HL-60/S4 (cell line): Measurements from ENCODE around the gene LRP2BP.

Experiments
- in situ Hi-C: fragments of 300-500 bp; cut with MboI; formaldehyde crosslinking; loops from 2 replicates; pipeline ENCODE4 v1.14.3; 2022; ENCODE audit warnings: low sequenced_read_pairs

The LRP2BP gene

DNA sequence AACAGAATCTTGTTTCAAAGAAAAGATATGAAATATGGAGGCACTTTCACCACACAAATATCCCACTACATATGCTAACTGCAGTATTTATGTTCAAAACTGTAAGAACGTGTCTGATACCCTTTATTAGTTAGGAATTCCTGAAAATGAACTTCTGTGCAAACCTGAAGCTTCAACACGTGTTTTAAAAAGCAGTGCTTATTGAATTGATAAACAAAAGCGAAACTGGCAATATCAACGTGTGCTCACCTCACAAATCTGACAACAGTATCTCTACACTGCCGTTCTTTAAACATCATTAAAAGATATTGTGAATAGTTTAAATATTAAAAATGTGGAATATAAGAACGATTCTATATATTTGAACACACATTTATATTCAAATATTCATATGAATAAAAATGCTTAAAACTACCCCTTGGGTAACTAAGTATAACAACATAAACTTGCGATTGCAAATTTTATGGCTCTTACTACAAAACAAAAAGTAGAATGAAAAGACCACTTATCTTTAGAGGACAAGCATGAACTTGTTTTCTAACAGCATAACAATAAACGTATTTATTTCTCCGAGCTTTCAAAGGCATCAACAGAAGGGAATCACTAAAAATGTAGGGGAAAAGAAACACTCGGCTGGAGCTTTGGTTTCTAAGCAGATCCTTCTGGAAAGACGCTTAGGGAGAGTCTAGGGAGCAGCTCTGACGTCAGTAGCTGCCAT lies at the start of gene LRP2BP:
LRP2BP (minus strand) TSS at position 687 of the 718 bp plus-strand sequence. CDS start 17,738 bp downstream, outside the sequence.
- in situ Hi-C loops = no loop called here

- in situ Hi-C loops = no loop called here
Observed at GRCh38 chr4:185445209-185445608, 49.5 kb upstream of the LRP2BP start.

DNA sequence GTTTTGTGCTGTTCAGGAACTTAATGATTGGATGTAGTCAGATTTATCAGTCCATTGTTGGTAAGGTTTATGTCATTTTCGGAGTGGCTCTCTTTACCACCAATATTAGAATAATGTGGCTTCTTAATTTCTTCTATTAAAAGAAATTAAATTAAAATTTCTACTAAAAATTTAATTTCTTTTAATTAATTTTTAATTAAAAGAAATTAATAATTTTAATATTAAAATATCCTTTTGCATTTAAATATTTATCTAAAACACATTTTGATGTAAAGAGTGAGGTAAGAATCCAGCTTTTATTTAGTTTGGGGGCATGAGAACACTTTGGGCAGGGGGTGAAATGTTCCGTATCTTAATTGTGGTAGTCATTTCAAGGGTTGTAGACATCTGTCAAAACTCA lies 45.8 kb upstream of the LRP2BP start:
- in situ Hi-C loops = no loop called here

DNA sequence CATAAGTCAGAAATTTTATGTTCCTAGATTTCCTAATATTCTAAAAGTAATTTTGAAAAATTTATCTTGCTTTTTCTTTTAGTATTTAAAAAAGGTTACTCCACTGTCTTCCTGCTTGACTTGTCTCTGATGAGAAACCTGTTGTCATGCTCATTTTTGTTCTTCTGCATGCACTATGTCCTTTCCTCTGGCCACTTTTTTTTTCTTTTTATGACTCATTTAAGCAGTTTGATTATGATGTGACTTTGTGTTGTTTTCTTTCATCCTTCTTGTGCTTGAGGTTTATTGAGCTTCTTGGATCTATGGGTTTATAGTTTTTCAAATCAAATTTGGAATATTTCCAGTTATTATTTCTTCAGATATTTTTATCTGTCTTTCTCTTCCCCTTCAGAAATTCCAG lies 42.1 kb upstream of the LRP2BP start:
- in situ Hi-C loops = no loop called here

- in situ Hi-C loops = no loop called here
Observed at GRCh38 chr4:185435466-185435865, 39.7 kb upstream of the LRP2BP start.

DNA sequence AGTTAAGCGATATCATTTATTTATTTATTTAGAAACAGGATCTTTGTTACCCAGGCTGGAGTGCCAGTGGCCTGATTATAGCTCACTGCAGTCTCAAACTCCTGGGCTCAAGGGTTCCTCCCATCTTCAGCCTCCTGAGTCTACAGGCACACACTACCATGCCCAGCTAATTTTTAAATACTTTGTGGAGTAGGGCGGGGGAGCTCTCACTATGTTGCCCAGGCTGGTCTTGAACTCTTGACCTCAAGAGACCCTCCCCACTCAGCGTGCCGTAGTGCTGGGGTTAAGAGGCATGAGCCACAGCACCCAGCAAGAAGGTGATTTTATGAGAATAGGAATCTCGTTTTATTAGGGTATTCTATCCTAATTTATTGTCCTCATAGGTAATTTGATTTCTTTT lies 33.9 kb upstream of the LRP2BP start:
- in situ Hi-C loops = no loop called here

DNA sequence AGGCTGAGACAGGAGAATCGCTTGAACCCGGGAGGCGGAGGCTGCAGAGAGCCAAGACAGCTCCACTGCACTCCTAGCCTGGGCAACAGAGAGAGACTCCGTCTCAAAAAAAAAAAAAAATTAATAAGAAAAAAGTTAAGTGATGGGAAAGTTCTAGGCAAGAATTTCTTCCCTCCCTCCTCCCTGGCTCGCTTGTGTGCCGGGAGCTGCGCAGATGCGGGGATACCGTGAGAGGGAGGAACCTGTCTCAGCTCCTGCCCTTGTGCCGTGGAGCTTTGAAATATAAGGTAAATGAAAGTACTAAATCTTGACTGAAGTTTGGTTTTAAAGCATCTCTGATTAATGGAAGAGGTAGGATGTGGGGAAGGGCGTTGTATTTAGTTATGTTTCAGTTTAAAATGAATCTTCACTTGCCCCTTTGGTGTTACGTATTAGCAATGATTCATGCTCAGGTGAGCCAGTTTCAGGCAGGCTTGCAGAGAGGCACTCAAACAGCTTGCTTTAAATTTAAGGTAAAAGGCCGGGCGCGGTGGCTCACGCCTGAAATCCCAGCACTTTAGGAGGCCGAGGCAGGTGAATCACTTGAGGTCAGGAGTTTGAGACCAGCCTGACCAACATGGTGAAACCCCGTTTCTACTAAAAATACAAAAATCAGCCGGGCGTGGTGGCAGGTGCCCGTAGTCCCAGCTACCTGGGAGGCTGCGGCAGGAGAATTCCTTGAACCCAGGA lies 31.4 kb upstream of the LRP2BP start:
- in situ Hi-C loops = no loop called here

DNA sequence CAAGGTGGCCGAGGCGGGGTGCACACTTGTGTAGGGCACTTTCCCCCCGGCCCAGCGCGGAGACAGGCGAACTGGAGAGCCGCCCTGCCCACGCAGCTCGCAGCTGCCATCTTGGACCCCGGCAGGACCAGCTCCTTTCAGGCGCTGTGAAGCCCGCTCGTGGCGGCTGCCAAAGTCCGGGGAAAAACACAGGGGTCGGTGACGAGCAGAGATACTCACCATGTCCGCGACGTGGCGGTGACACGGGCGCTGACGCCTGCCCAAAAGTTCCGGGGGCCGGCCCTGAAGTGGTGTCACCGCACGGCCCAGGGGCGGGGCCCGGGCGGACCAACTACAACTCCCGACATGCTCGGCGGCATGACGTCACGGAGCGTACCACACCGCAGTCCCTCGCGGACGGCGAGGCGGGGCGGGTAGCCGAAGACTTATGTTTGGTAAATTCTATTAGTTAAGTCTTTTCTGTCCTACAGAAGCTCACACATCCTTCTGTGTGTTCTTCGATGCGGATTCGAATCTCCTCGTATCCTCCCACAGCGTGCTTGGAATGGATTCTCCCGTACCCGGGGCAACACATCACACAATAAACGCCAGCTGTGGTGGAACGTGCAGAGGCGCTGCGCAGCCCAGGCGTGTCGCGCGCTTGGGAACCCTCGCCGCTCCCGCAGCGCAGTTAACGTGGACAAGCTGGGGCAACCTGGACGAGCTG lies 30.1 kb upstream of the LRP2BP start, which contains the start of gene UFSP2:
UFSP2 (minus strand) TSS at position 318 of the 706 bp plus-strand sequence; CDS start at position 222, 96 bp downstream.
- in situ Hi-C loops = no loop called here

DNA sequence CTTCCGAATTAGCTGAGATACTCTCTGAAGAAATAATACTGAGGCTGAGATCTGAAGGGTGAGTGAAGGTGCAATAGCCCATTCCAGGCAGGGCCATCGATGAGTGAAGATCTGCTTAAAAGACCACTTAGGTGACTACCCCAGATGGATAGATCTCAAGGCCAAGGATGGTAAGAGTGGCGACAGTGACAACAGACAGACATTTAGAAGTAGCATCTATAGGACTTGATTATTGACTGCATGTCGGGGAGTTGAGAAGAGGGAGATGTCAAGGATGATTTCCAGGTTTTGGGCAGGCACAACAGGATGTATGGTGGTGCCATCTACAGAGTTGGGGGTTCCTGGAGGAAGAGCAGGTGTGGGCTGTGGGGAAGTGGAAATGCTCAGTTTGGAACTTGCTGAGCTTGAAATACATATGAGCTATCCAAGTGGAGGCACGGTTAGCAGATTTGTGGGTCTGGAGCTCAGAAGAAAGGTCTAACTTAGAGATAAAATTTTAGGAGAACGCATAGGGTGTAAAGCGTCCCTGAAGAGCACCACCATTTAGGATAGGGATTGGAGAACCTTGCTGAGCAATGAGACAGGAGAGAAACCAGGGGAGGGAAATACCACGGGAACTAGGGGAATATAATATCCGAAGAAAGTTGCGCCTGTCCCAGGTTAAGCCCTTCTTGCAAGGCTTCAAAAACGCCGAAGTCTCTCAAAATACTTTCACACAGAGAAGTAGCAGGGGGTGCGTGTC lies 29.4 kb upstream of the LRP2BP start:
- in situ Hi-C loops = no loop called here

DNA sequence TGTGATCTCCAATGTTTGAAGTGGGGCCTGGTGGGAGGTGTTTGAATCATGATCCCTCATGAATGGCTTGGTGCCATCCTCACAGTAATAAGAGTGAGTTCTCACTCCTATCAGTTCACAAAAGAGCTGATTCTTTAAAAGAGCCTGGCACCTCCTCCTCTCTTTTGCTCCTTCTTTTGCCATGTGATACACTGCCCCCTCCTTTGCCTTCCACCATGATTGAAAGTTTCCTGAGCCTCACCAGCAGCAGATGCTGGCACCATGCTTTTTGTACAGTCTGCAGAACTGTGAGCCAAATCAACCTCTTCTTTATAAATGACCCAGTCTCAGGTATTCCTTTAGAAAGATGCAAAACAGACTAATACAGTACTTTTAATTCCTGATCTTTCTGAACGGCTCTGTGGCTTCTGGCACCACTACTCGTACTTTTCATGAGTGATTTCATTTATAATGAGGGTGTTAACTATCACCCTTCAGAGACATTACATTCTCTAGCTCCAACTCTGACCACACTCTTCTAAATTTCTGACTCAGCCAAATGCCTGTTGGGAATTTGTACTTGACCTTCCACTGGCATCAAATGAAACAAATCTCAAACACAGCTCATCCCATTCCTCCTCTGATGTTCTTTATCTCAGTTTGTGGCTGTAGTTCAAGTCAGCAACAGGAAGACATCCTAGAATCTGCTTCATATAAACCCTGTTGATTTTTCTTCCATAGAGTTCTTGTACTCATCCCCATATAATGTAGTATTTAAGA lies 25.8 kb upstream of the LRP2BP start:
- in situ Hi-C loops = no loop called here

DNA sequence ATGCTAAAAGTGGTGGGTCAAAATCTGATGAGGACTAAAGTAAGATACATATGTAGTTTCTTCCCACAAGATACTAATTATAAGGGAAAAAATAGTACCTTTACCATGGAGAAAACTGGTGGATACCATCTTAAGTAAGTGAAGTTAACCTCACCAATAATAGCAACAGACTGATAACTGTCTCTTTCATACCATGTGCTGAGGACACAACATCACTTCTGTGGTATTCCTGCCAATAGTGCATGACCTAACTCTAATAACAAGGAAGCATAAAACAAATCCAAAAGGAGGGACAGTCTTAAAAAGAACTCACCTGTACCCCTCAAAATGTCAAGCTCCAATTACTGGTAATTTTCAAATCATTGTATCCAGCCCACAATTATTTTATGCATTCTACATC lies 21.2 kb upstream of the LRP2BP start:
- in situ Hi-C loops = no loop called here

DNA sequence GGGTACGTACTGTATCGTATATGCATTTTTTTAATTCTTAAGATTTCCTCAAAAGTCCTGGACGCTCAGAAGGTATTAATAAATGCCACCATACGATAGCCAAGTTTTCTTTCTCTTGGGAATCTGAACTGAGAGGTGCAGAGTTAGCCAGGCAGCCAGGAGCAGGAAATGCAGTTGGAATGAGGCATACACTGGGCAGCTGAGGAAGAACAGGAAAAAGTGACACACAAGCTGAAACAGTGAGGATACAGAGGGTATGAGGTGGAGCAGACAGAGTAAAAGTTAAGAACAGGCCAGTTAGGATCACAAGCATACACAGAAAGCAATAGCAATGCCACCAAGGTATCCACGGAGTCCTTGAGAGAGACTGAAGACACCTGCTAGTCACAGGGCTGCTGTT lies 16.7 kb upstream of the LRP2BP start:
- in situ Hi-C loops = no loop called here

GRCh38 chr4:185411849-185412248 lies 16.1 kb upstream of the LRP2BP start:
- in situ Hi-C loops = no loop called here

GRCh38 chr4:185408432-185408831 lies 12.7 kb upstream of the LRP2BP start:
- in situ Hi-C loops = no loop called here

DNA sequence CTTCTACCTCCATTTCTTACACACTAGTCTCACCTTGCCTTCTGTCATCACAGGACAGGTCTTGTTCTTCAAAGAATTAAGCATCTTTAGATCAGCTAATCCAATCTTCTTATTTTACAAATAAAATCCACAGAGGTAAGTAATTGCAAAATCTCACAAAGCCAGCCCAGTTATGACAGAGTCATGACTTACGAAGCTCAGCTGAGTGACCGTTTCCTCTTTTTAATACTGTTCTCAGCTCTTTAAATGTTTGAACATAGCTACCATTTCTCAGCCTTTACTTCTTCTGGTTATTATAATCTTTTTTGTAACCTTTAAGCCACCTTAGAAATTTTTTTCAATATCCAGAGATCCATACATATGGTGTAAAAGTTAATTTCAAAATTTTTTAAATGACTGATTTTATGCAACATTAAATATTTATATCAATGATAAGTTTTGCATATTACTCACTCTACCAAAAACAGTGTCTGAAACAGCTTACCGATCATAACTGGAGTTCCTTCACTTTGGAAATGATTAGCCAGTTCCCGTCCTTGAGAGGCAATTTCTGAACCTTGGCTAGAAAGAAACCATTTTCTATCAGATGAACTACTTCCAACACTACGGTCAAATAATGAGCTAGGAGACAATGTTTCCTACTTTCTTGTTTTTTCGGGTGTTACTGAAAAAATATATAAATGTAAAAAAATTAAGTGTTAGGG lies 9.7 kb upstream of the LRP2BP start:
- in situ Hi-C loops = no loop called here

- in situ Hi-C loops = no loop called here
Observed at GRCh38 chr4:185404031-185404430, 8.3 kb upstream of the LRP2BP start.

DNA sequence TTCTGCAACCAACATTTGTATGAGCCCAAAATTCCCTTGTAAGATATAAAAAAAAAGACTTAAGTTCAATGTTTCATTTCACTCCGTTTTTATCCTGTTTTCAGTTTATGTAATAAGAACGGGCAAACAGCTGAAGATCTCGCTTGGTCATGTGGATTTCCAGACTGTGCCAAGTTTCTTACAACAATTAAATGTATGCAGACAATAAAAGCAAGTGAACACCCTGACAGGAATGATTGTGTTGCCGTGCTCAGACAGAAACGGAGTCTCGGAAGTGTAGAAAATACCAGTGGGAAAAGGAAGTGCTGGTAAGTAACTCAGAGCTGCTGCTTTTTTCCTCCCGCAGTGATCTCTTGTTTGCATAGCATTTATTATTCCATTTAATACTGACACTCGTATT lies 3.7 kb upstream of the LRP2BP start:
- in situ Hi-C loops = no loop called here

DNA sequence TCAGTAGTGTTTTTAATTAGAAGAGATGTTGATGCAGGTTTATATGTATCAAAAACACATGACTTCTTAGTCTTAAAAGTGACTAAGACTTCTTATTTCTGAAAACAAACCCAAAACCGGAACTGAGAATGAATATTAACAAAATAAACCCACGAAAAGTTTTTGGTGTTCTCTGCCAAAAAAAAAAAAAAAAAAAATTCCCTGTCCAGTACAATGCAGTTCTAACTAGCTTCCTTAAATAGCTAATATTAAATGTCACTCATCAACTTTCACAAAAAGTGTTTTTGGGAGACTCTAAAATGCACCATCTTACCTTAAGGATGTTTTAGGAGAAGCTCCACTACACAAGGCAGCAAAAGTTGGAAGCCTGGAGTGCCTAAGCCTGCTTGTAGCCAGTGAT lies 2.9 kb upstream of the LRP2BP start:
- in situ Hi-C loops = no loop called here

DNA sequence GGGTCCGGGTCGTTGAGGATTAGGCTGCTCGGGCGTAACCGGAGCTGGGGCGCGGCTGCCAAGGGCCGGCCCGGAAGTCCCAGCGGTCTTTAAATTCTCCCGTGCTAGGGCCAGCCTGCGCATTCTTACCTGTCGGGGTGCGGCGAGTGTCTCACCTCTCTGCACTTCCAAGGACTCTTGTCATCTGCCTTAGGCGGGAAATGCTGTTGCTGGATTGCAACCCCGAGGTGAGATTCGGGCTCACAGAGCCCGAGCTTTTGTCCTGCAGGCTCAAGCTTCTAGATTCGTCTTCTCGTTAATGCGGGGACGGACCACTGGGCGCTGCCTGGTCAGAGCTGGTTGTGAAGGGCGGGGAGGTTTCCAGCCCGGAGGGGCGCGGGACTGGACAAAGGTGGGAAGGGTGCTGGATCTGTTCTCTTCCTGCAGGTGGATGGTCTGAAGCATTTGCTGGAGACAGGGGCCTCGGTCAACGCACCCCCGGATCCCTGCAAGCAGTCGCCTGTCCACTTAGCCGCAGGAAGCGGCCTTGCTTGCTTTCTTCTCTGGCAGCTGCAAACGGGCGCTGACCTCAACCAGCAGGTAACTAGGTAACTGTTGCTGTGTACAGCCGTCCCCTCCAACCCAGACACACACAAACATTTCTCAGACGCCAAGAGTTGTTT lies 1.1 kb upstream of the LRP2BP start, which contains the start of gene ANKRD37:
ANKRD37 (plus strand) TSS at position 118 of the 662 bp plus-strand sequence; CDS start at position 201, 83 bp downstream.
- in situ Hi-C loops = no loop called here
